Measurements from ENCODE around the gene CREBBP.

CREBBP gene

GRCh38 chr16:3726021-3726687, 154.4 kb downstream of the CREBBP start:
- no peaks in the 10 kb centered on the region for H3K79me2 ChIP-seq (ENCODE audit: insufficient read depth, low read length)
- H3K27me3 ChIP-seq (ENCODE audit: insufficient read depth, low read length): no peaks in the 10 kb centered on the region
- no peak overlapping the region for H3K4me2 ChIP-seq (ENCODE audit: low read length)
- no peak for TF ChIP-seq EZH2 (IDR thresholded peaks at IDR 0.05; ENCODE audit: borderline replicate concordance, low read length)
- no peak overlapping the region for H3K27ac ChIP-seq (ENCODE audit: low read depth, low read length, poor library complexity, severe bottlenecking)
- no peaks in the 10 kb centered on the region for H3F3A ChIP-seq (ENCODE audit: insufficient read depth, low read length)
- H3K4me3 ChIP-seq (ENCODE audit: low read depth, low read length, poor library complexity, severe bottlenecking): no peak overlapping the region
- H4K20me1 ChIP-seq (ENCODE audit: insufficient read depth, low read length): no peaks in the 10 kb centered on the region
- no peak overlapping the region for H3K9ac ChIP-seq (ENCODE audit: low read length)
- no peaks in the 10 kb centered on the region for H3K9me3 ChIP-seq (ENCODE audit: low read length)
- H2AFZ ChIP-seq (ENCODE audit: low read length): no peak overlapping the region
- H3K9me2 ChIP-seq (ENCODE audit: low read depth, low read length): no peaks in the 10 kb centered on the region
- peaks cover 42% of the 10 kb centered on the region for H3K36me3 ChIP-seq (ENCODE audit: insufficient read depth, low read length)
- peaks cover 6% of the 10 kb centered on the region for H3K4me1 ChIP-seq (ENCODE audit: insufficient read depth, low read length, severe bottlenecking)

GRCh38 chr16:3725276-3725675, 155.2 kb downstream of the CREBBP start:
- Histone ChIP-seq H3F3A (ENCODE audit: insufficient read depth, low read length) (no peaks in the 10 kb centered on the region; the same call in 1 of the 2 replicates), H3K36me3 (ENCODE audit: insufficient read depth, low read length) (peaks cover 33% of the 10 kb centered on the region), H4K20me1 (ENCODE audit: insufficient read depth, low read length) (no peaks in the 10 kb centered on the region), H3K27me3 (ENCODE audit: insufficient read depth, low read length) (no peaks in the 10 kb centered on the region), H3K79me2 (ENCODE audit: insufficient read depth, low read length) (no peaks in the 10 kb centered on the region), H3K4me2 (ENCODE audit: low read length) (no peak overlapping the region), H3K4me1 (ENCODE audit: insufficient read depth, low read length, severe bottlenecking) (peaks cover 6% of the 10 kb centered on the region), H3K9me3 (ENCODE audit: low read length) (no peaks in the 10 kb centered on the region), H2AFZ (ENCODE audit: low read length) (no peak overlapping the region), H3K9me2 (ENCODE audit: low read depth, low read length) (no peaks in the 10 kb centered on the region), H3K4me3 (ENCODE audit: low read depth, low read length, poor library complexity, severe bottlenecking) (no peak overlapping the region), H3K9ac (ENCODE audit: low read length) (no peak overlapping the region), H3K27ac (ENCODE audit: low read depth, low read length, poor library complexity, severe bottlenecking) (no peak overlapping the region)
- TF ChIP-seq CTCF (IDR thresholded peaks at IDR 0.05; ENCODE audit: low read length) (no peak), EZH2 (IDR thresholded peaks at IDR 0.05; ENCODE audit: borderline replicate concordance, low read length) (no peak)

- no peak overlapping the region for H3K4me2 ChIP-seq (ENCODE audit: low read length)
- no peak overlapping the region for H3K27ac ChIP-seq (ENCODE audit: low read depth, low read length, poor library complexity, severe bottlenecking)
- H3K27me3 ChIP-seq (ENCODE audit: insufficient read depth, low read length): no peaks in the 10 kb centered on the region
- no peaks in the 10 kb centered on the region for H3K79me2 ChIP-seq (ENCODE audit: insufficient read depth, low read length)
- H3K9me3 ChIP-seq (ENCODE audit: low read length): no peaks in the 10 kb centered on the region
- peaks cover 8% of the 10 kb centered on the region for H3K36me3 ChIP-seq (ENCODE audit: insufficient read depth, low read length)
- no peaks in the 10 kb centered on the region for H3K9me2 ChIP-seq (ENCODE audit: low read depth, low read length)
- no peak overlapping the region for H3K4me3 ChIP-seq (ENCODE audit: low read depth, low read length, poor library complexity, severe bottlenecking)
- TF ChIP-seq EZH2 (IDR thresholded peaks at IDR 0.05; ENCODE audit: borderline replicate concordance, low read length): no peak
- no peak for TF ChIP-seq CTCF (IDR thresholded peaks at IDR 0.05; ENCODE audit: low read length)
- no peak overlapping the region for H2AFZ ChIP-seq (ENCODE audit: low read length)
- H3K4me1 ChIP-seq (ENCODE audit: insufficient read depth, low read length, severe bottlenecking): peaks cover 15% of the 10 kb centered on the region
- no peak overlapping the region for H3K9ac ChIP-seq (ENCODE audit: low read length)
- H3F3A ChIP-seq (ENCODE audit: insufficient read depth, low read length): no peaks in the 10 kb centered on the region; the same call in 1 of the 2 replicates
- H4K20me1 ChIP-seq (ENCODE audit: insufficient read depth, low read length): no peaks in the 10 kb centered on the region
These were observed 158.0 kb downstream of the CREBBP start for GRCh38 chr16:3722508-3722907.

GRCh38 chr16:3720418-3720817, 160.1 kb downstream of the CREBBP start:
- no peak overlapping the region for H2AFZ ChIP-seq (ENCODE audit: low read length)
- no peak overlapping the region for H3K9ac ChIP-seq (ENCODE audit: low read length)
- no peak overlapping the region for H3K4me2 ChIP-seq (ENCODE audit: low read length)
- peaks cover 28% of the 10 kb centered on the region for H3K4me1 ChIP-seq (ENCODE audit: insufficient read depth, low read length, severe bottlenecking)
- H3K27ac ChIP-seq (ENCODE audit: low read depth, low read length, poor library complexity, severe bottlenecking): no peak overlapping the region
- no peaks in the 10 kb centered on the region for H3K9me3 ChIP-seq (ENCODE audit: low read length)
- H3K4me3 ChIP-seq (ENCODE audit: low read depth, low read length, poor library complexity, severe bottlenecking): no peak overlapping the region
- H3F3A ChIP-seq (ENCODE audit: insufficient read depth, low read length): no peaks in the 10 kb centered on the region; the same call in 1 of the 2 replicates
- H3K79me2 ChIP-seq (ENCODE audit: insufficient read depth, low read length): peaks cover 18% of the 10 kb centered on the region
- no peaks in the 10 kb centered on the region for H3K9me2 ChIP-seq (ENCODE audit: low read depth, low read length)
- no peaks in the 10 kb centered on the region for H4K20me1 ChIP-seq (ENCODE audit: insufficient read depth, low read length)
- H3K27me3 ChIP-seq (ENCODE audit: insufficient read depth, low read length): no peaks in the 10 kb centered on the region
- no peak for TF ChIP-seq CTCF (IDR thresholded peaks at IDR 0.05; ENCODE audit: low read length)
- TF ChIP-seq EZH2 (IDR thresholded peaks at IDR 0.05; ENCODE audit: borderline replicate concordance, low read length): no peak
- H3K36me3 ChIP-seq (ENCODE audit: insufficient read depth, low read length): peaks cover 5% of the 10 kb centered on the region
